CD4-positive, alpha-beta T cell treated with Interleukin-4 for 4 hours (primary cell): ENCODE data around the gene TRIM65.
"Not testable (repeated sequence)": the region's sequence is repeated elsewhere in the genome, so short reads cannot be mapped to it uniquely, and the experiment has no call there.

Experiments
- DNase-seq: peaks from one replicate; pipeline ENCODE4 v3.0.0-alpha.2; 2020

The TRIM65 gene

GRCh38 chr17:75895370-75896155 is 1.2 kb downstream of the TRIM65 start:
- DNase-seq: no peak

DNA sequence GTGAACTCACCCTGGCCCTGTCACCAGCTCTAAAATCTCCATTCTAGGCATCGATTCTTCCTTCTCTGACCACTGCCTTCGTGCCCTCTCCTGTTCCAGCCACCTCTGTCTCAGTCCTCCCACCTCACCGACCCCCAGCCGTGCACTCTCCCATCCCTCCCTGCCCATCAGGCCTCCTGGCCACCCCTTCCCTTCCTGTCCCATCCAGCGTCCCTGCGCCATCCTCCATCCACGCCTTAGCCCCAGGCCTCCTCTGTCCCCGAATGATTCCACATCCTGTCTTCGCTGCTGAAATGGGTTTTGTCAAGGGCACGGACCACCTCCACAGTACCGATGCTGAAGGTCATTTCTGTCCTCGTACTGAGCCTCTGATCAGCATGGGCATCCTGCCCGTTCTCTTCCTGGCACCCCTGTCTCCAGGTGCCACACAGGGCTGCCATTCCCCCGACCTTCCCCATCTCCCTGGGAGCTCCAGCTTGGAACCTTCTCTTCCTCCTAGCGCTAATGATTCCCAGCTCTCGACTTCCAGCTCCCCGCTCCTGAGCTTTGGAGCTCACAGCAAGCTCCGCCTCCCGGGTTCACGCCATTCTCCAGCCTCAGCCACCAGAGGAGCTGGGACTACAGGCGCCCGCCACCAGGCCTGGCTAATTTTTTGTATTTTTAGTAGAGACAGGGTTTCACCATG is 2.6 kb downstream of the TRIM65 start:
- DNase-seq: no peak

GRCh38 chr17:75893305-75894048 is 3.3 kb downstream of the TRIM65 start:
- no peak for DNase-seq

GRCh38 chr17:75892556-75893224 is 4.1 kb downstream of the TRIM65 start:
- DNase-seq: no peak

DNA sequence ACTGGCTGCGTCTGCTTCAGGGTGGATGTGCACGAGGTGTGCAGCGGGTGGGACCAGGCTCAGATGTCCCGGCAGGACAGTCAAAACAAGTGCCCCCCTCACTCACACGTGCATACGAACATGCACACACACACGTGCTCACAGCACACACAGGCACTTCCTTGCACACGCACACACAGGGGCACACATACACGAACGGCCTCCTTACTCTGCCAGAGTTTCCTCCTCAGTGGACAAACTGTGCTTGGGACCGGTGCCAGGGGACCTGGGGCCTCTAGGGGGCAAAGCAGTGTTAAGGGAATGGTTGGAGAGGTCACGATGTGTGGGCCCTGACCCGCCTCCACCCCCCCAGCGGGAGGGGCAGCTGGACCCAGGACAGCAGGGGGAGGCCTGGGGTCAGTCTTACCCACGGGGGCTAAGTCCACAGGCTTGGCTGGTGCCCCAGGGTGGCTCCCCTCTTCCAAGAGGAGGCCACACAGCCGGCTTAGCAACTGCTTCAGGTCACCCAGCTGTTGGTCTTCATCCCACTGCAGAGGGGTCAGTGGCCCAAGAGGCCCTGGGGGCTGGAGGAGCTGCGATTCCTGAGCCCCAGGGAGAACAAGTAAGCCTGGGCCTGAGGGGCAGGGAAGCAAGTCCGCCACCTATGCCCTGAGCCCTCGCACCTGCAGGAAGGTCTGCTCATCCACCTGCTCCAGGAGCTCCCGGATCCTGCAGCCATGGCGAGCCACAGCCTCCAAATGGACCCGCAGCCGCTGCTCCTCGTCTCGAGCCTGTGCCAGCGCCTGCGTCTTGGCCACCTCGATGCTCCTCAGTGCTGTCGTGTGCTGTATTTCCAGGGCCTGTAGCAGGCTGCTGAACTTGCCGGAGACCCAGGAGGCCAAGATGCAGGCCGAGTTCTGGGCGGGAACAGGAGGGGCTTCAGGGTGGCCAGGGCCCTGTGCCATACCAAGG is 4.9 kb downstream of the TRIM65 start:
- no peak for DNase-seq

DNA sequence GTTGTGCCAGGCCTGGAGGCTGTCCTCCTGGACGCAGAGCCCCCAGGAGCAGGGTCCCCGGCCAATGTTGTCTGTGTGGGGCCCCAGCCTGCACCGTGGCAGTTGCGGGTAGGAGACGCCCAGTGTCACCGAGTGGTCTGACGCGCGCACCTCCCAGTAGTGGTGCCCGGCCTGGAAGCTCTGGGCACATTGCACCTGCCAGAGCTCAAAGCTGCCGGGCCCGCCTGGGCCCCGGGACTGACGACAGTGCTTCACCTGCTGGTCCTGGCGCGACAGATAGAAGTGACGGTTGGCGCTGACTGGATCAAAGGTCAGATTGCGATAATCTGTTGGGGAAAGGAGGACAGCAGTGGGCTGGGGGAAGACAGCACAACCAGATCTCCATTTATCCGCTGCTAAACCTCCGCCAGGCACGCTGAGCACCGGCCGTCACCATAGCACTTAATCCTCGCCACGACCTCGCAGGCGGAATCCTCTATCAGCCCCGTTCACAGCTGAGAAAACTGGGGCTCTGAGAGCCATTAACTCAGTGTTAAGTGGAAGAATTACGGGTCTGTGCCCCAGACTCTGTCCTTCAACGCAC is 5.6 kb downstream of the TRIM65 start:
- no peak for DNase-seq

GRCh38 chr17:75889454-75889853 is 7.3 kb downstream of the TRIM65 start:
- DNase-seq: no peak

GRCh38 chr17:75888484-75888883 is 8.3 kb downstream of the TRIM65 start:
- DNase-seq: no peak

DNA sequence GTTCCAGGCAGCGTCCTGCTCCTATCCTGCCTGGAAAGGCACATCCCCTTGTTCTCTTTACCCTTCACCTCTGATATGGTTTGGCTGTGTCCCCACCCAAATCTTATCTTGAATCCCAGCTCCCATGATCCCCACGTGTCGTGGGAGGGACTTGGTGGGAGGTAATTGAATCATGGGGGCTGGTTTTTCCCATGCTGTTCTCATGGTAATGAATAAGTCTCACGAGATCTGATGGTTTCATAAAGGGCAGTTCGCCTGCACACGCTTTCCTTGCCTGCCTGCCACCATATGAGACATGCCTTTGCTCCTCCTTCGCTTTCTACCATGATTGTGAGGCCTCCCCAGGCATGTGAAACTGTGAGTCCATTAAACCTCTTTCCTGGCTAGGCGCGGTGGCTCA is 10.9 kb downstream of the TRIM65 start:
- not testable (repeated sequence) for DNase-seq

GRCh38 chr17:75885431-75885830 is 11.3 kb downstream of the TRIM65 start:
- no peak for DNase-seq

DNA sequence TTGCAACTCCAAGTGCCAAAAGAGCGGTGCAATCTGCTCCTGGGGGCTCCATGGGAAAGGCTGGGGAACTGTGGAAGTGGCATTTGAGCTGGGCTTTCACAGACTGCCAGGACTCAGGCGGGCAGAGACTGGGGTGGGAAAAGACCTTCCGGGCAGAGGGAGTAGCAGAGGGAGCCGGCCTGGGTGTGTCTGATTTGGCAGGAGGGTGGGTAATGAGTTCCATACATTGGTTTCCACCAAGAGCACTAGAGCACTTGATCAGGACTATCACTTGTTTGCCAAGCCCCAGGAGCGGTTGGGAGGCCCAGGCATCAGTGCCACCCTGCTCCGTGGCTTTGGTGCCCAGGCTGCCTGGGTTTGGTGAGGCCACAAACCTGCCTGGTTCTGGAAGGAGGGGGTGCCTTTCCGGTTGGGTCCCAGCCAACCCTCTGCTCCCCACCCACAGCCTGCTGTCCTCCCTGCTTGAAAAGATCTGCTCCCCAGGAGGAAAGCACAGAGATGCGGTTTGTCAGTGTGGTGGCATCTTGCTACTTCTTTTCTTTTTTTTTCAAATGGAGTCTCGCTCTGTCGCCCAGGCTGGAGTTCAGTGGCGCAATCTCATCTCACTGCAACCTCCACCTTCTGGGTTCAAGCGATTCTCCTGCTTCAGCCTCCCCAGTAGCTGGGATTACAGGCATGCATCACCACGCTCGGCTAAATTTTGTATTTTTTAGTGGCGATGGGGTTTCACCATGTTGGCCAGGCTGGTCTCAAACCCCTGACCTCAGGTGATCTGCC is 14.9 kb downstream of the TRIM65 start:
- no peak for DNase-seq

DNA sequence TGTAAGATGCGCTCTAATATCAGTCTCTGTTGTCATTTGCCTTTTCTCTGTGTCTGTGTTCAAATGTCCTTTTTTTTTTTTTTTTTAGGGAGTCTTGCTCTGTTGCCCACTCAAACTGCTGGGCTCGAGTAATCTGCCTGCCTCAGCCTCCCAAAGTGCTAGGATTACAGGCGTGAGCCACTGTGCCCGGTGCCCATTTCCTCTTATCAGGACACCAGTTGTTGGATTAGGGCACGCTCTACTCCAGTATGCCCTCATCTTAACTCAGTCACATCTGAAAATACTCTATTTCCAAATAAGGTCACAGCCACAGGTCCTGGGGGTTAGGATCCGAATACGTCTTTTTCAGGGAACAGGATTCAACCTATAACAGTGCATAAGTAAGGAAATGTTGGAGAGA is 16.5 kb downstream of the TRIM65 start:
- DNase-seq: no peak

DNA sequence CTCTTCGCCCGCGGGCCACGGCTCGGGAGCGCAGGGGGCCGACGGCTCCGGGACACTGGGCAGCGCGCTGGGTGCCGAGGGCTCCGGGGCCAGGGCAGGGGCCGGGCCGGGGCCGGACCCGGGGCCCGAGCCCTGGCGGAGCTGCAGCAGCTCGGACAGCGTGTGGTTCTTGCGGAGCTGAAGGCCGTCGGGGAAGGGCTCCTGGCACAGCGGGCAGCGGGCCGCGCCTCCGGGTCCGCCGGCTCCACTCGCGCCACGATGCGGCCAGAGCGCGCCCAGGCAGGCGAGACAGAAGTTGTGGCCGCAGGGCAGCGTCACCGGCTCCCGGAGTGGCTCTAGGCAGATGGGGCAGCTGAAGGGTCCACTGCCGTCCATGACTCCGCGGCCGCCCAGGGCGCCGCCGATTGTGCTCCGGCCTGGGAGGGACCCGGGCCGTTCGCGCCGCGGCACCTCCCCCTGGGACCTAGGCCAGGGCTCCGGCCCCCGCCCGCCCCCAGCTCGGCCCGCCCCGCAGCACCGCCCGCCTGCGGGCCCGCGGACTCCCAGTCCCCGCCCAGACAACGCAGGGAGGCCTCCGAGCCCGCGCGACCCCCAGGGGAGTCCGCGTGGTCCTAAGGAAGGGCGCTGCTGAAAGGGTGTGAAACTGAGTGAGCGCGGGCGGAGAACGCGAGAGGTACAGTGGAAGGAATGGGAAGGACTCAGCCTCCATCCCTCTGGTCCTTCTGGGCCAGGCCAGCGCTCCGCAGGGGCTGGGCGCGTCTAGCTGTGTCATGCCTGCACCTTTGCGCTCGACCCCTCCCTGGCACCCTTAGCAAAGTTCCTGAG is 18.4 kb downstream of the TRIM65 start, which contains the start of gene TRIM47:
Gene TRIM47 (minus strand): TSS at position 408 of the 825 bp plus-strand sequence. CDS start 33 bp downstream, at position 375.
- DNase-seq: no peak

- peak; percentile 61 for DNase-seq
Measured at GRCh38 chr17:75877752-75878173, 19.0 kb downstream of the TRIM65 start.

DNA sequence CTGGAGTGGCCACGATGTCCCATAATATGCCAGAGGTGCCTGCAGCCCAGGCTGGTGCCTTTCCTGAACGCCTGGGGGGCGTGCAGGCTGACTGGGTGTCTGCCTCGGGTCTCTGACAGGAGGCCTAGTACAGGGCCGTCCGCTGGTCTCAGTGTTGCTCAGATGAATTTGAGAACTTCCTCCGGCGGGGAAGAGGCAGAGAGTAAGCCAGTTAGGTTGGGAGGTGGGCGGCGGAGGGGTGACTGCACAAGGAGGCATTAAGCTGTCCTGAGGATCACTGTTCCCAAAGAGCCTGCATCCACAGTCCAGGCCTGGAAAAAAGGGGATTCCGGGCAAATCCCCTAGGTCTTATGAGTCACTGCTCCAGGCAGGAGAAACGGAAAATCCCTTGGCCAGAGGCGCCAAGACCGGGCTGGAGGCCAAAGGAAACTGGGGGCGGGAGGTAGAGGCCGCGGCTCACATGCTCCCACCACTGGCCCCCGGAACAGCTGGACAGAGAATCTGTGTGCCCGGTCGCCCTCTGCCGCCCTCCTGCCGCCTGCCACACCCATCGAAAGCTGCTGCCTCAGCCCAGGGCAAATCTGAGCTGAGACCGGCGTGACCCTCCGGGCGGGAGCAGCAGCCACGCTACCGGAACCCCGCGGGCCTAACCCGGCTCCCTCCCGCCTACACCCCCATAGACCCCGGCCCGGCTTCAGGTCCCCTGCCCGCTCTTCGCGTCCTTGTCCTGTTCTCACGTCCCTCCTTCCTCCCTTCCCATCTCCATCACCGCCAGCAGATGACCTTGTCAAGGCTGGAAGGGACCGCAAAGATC is 19.6 kb downstream of the TRIM65 start:
- DNase-seq: no peak

DNA sequence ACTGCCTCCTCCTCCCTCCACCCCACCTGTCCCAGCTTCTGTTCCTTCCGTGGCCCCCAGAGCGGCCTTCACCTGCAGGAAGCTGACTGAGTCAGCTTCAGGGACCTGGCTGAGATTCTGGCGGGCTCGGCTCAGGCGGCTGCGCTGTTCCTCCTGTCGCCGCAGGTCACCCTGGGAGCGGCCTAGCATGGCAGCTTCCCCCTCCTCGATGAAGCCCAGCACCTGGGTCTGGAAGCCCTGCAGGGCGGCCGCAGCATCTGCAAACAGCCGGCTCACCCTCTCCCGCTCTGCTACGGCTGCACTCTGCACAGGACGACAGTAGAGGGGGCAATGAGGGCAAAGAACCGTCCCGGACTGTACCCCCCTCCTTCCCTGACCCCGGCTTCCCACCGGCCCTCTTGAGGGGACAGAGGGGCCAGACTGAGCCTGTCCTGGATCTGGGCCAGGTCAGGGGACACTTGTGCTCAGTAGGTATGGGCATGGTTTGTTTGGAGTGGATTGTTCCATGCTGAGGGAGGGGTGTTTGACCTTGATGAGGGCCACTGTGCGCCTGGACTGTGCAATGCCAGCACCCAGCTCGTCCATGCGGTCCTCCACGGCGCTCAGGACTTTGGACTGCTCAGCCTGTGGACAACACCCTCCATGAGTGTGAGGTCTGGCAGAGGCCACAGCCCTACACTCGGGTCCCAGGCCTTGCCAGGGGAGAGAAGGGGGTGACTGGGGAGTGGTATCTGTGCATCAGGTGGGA is 20.4 kb downstream of the TRIM65 start:
- DNase-seq: peak; percentile 89

- no peak for DNase-seq
Measured at GRCh38 chr17:75875940-75876189, 20.9 kb downstream of the TRIM65 start.
